BE2C (cell line): Measurements from ENCODE around the gene U2SURP. TPM values are rescaled to one million over a fixed set of nuclear protein-coding genes. Genes with fewer than 3 reads are reported as not detected.
A peak's percentile ranks its signal among the peaks of the same experiment; 100 is the strongest.

ENCODE experiments used
- DNase-seq: peaks from one replicate; pipeline ENCODE4 v3.0.0-alpha.2; 2020
- H3K27me3 ChIP-seq: fragments of 250-450 bp; sonication (Bioruptor Pico); 2 replicates; pipeline ENCODE4 v1.5.1; 2020; ENCODE audit warnings: mild to moderate bottlenecking
- H3K36me3 ChIP-seq: fragments of 250-450 bp; sonication (Bioruptor Pico); 2 replicates; pipeline ENCODE4 v1.5.1; 2020; ENCODE audit warnings: mild to moderate bottlenecking
- H3K4me1 ChIP-seq: fragments of 250-450 bp; sonication (Bioruptor Pico); 2 replicates; pipeline ENCODE4 v1.5.1; 2020
- H3K4me3 ChIP-seq: 2 replicates; pipeline ENCODE4 v1.5.1; 2011; ENCODE audit warnings: low read depth, low read length
- H3K9me3 ChIP-seq: fragments of 250-450 bp; sonication (Bioruptor Pico); 2 replicates; pipeline ENCODE4 v1.5.1; 2020
- CTCF ChIP-seq: IDR thresholded peaks from 2 replicates; pipeline ENCODE4 v1.5.1; 2012; ENCODE audit warnings: mild to moderate bottlenecking, low read depth, low read length
- polyA plus RNA-seq: library from polyadenylated mRNA; unstranded; fragments of >200 nt; gene quantifications from one replicate; pipeline ENCODE4 v1.2.1, GENCODE V29; 2012; ENCODE audit warnings: low read depth, missing spikeins; ENCODE audit not compliant: insufficient read length, insufficient read depth

Gene U2SURP
- 58.6 TPM for polyA plus RNA-seq

- Histone ChIP-seq H3K36me3 (no peaks in the 10 kb centered on the region), H3K4me1 (no peaks in the 10 kb centered on the region), H3K4me3 (peak within 1 kb of the TSS; percentile 98), H3K27me3 (no peaks in the 10 kb centered on the region), H3K9me3 (no peaks in the 10 kb centered on the region)
- no peak for TF ChIP-seq CTCF
- peak; percentile 97 for DNase-seq
These were observed at the start of gene U2SURP for GRCh38 chr3:143001369-143002082. Gene U2SURP (plus strand): TSS chr3:143001570. CDS start chr3:143001629, 59 bp downstream.

- TF ChIP-seq CTCF = no peak
- no peaks in the 10 kb centered on the region for H3K27me3 ChIP-seq
- no peaks in the 10 kb centered on the region for H3K36me3 ChIP-seq
- no peaks in the 10 kb centered on the region for H3K9me3 ChIP-seq
- no peak for DNase-seq
- no peak overlapping the region for H3K4me3 ChIP-seq
- no peaks in the 10 kb centered on the region for H3K4me1 ChIP-seq
These were observed 49.6 kb upstream of the U2SURP start for GRCh38 chr3:142951794-142952193.

GRCh38 chr3:142952272-142953193, 48.8 kb upstream of the U2SURP start:
- H3K27me3 ChIP-seq = no peaks in the 10 kb centered on the region
- DNase-seq = no peak
- no peak overlapping the region for H3K4me3 ChIP-seq
- TF ChIP-seq CTCF = no peak
- H3K4me1 ChIP-seq = no peaks in the 10 kb centered on the region
- H3K9me3 ChIP-seq = no peaks in the 10 kb centered on the region
- H3K36me3 ChIP-seq = no peaks in the 10 kb centered on the region

GRCh38 chr3:142953443-142953842, 47.9 kb upstream of the U2SURP start:
- H3K36me3 ChIP-seq = no peaks in the 10 kb centered on the region
- H3K9me3 ChIP-seq = no peaks in the 10 kb centered on the region
- TF ChIP-seq CTCF = no peak
- DNase-seq = no peak
- H3K4me1 ChIP-seq = peaks cover 3% of the 10 kb centered on the region; the same call in 1 of the 2 replicates
- H3K27me3 ChIP-seq = no peaks in the 10 kb centered on the region
- no peak overlapping the region for H3K4me3 ChIP-seq

GRCh38 chr3:142958707-142959106, 42.7 kb upstream of the U2SURP start:
- Histone ChIP-seq H3K36me3 (no peaks in the 10 kb centered on the region), H3K4me3 (no peak overlapping the region), H3K9me3 (no peaks in the 10 kb centered on the region), H3K27me3 (no peaks in the 10 kb centered on the region), H3K4me1 (peaks cover 3% of the 10 kb centered on the region; the same call in 1 of the 2 replicates)
- no peak for DNase-seq
- TF ChIP-seq CTCF = no peak
